K562 (cell line): ENCODE data around the gene UBE3B.

Source experiments
- CBX5 ChIP-seq: IDR thresholded peaks from 2 replicates; pipeline ENCODE4 v1.6.1; 2014; ENCODE audit warnings: low read depth, borderline replicate concordance
- CBX8 ChIP-seq: fragments of 200-600 bp; sonication (generic); IDR thresholded peaks from 2 replicates; pipeline ENCODE4 v1.6.1; 2012; ENCODE audit warnings: borderline replicate concordance, mixed run types, low read depth, mild to moderate bottlenecking, moderate library complexity, mixed read lengths, low read length, control low read depth, inconsistent platforms; ENCODE audit not compliant: poor library complexity, severe bottlenecking; ENCODE audit errors: extremely low read depth
- HMGXB4 ChIP-seq: sonication (generic); formaldehyde crosslinking; IDR thresholded peaks from 2 replicates; pipeline ENCODE4 v1.8.1; 2023; ENCODE audit warnings: mild to moderate bottlenecking, missing genetic modification reagents
- MYBL2 ChIP-seq, 2 experiments: fragments of 450-650 bp in 1 of 2; sonication (generic) in 1 of 2; formaldehyde crosslinking in 1 of 2; IDR thresholded peaks; 2 replicates each; pipeline versions ENCODE4 v1.6.1 to v1.8.1; 2017 to 2022; ENCODE audit warnings: borderline replicate concordance in 1 of 2, inconsistent platforms in 1 of 2, low read depth in 1 of 2, mild to moderate bottlenecking in 1 of 2, missing genetic modification reagents in 1 of 2, moderate library complexity in 1 of 2
- TAF7 ChIP-seq: fragments of 450-650 bp; IDR thresholded peaks from 2 replicates; pipeline ENCODE4 v1.6.1; 2016; ENCODE audit warnings: missing genetic modification characterization, missing compliant biosample characterization
- ZNF512 ChIP-seq: IDR thresholded peaks from 2 replicates; pipeline ENCODE4 v1.6.1; 2016; ENCODE audit warnings: missing genetic modification characterization, missing compliant biosample characterization
- ZNF75A ChIP-seq: fragments of 450-650 bp; formaldehyde crosslinking; IDR thresholded peaks from 2 replicates; pipeline ENCODE4 v1.4.0; 2020; ENCODE audit warnings: mild to moderate bottlenecking

GRCh38 chr12:109480356-109480755 is 2.9 kb downstream of the UBE3B start:
- TF ChIP-seq ZNF75A (no peak), CBX5 (no peak), TAF7 (tag) (no peak), CBX8 (no peak), ZNF512 (tag) (no peak), MYBL2 (IDR thresholded peaks at IDR 0.05; ENCODE audit: low read depth) (no peak), MYBL2 (CRISPR knock-in tag; IDR thresholded peaks at IDR 0.05; ENCODE audit: borderline replicate concordance) (no peak), HMGXB4 (no peak)
